Measurements from ENCODE around the gene BNC2.

BNC2 gene

DNA sequence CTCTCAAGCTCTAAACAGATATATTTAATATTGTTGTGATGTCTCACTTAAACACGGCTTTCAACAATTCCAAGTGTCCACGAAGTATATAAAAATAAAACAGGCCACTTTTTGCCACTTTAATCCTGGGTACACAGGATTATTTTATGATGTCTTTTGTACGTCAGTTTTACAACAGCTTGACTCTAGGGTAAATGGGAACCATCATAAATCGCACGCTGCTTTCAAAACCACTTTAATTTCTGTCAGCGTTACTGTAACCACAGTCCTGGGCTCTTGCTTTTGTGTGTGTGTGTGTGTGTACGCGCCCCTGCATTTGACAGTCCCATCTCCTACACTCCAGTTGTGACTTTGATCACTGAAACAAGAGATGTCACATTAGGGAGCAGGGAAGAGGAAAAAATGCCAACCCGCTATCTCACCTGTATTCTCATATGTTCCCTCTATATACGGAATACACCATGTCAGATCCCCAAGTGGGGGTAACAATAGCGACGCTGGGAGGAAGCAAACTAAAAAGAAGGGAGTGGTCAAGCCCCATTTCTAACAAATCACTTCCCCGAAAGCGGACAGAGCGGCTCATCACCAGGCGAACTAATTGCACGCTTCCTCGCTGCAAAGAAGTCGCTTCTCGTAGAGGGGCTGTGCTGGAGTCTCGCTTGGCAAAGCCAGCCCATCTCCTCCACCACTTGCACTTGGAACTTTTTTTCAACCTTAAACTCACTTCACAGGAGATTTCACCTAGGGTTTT, 1.2 kb downstream of the BNC2 start:
- no peak for DNase-seq

DNA sequence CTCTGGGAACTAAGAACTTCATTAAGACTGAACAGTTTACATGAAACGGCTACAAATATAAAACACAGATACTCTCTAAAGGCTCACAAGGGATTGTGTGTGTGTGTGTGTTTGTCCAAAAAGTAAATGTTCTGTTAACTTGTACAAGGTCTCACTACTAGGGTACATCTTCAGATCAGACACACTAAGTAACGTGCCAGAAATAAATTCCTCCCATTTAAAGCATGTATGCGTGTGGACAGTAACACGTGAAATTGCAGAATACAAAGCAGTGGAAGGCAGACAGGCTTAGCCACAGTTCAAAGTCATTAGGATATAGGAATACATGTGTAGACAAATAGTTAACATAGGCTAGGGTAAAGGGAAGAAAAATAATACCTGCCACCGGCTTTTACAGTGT, 1.8 kb downstream of the BNC2 start:
- no peak for DNase-seq

DNA sequence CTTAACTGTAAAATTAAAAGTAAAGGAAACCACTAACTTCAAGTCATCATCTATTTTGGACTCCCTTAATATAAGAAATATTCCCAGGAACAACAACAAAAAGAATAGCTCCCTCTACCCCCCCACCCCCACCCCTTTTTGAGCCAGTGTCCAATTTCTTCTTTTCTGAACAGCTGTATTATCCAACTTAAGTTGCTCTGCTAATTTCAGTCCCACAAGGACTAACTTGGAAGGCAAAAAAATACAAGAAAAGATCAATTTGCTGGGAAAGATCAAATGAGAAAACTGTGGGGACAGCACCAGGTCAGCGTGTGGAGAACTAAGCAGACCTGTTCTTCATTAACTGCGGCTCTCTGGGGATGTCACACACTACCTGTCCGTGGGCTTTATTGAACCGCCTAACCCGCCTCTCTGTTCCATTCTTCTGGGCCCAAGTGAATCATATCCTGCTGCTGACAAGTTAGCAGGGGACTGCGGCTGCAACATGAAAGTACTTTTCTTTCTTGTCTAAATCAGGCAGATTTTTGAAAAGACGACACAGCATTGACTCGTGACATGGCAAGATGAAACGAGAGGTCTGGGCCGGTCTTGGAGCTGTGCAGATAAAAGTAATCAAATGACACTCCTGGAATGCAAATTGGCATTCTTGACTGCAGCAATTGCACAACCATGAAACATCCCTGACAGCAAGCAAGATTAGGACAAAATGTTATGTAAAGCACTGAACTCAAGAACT, 2.7 kb downstream of the BNC2 start:
- no peak for DNase-seq

DNA sequence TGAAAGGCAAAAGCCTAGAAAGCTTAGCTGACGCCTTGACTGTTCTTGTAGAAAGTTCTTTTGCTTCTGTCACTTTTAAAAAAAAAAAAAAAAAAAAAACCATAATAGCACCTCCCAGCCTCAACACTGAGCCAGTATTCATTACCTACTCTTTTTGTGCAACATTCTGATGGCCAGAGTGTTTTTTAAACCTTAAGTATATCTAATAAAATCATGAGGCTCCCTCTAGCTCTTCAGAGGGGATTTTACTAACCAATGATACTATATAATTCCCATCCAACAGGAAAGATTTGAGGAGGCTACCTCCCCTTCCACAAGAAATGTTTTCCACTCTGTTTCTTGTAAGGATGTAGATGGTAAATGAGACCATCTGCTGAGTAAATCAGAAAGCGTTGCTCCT, 3.9 kb downstream of the BNC2 start:
- no peak for DNase-seq

DNA sequence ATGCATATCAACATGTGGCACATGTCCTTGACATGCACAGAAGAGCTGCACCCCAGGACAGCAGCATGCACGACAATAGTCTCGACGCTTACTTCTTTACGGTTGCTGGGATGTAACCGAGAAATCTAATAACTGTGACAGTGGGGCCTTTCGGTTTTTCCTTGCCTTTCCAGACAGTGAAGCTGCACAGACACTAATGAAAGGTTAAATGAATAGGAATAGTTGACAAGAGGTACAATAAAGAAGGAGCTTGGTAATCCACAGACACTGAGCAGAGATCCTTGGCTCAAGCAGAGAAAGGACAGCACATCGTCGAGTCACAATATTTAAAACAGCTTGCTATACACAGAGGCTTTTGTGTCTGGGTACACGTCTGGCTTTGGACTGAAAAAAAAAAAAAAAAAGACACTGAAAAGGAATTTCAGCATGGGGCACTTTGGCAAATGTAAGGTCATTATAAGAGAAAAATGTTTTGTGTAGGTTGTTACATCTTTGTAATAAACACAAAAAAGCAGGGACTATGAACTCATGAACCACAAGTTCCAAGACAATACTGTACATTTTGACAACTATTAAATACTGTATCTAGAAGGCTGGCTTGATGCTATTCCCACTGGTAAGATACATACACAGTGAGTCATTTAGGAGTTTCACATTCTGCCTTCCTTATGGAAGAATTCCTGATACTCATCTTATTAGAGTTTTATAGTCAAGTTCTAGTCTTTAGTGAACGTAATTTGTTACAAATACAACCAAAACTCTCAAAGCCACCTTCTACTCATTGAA, 5.6 kb downstream of the BNC2 start:
- no peak for DNase-seq

DNA sequence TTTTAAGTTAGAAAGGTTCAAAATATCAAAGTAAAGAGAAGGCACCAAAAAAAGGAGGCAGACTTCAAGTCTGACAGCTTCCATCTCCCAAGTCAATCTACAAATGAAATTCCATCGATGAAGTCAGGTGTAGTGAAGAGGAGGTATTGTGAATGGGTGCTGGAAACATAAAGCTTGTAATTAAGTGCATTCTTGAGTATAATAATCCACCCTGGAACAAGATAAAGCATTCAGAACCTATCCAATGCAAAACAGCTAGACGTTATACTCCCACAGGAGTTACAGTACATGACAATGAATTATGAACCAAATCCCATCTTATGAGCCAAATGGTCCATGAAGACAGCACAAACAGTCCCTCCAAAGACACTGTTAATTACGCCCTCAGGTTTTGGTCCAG, 22.3 kb downstream of the BNC2 start:
- no peak for DNase-seq

DNA sequence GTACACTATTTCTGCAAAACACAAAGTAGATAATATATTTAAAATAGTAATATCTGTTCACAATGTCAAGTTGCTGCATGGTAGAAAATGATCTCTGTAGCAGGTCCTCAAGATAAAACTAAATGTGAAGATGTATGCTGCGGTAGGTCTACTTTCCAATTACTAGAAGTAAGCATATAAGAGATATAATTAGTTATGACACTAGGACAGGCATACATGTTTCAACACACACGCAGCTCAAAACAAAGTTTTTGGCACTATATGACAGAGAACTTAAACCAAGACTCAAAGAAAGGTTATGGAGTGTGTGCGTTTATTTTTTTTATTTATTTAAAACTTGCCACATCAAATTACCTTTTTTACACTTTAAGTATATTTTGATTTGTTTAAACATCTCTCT, 23.5 kb downstream of the BNC2 start:
- no peak for DNase-seq

DNA sequence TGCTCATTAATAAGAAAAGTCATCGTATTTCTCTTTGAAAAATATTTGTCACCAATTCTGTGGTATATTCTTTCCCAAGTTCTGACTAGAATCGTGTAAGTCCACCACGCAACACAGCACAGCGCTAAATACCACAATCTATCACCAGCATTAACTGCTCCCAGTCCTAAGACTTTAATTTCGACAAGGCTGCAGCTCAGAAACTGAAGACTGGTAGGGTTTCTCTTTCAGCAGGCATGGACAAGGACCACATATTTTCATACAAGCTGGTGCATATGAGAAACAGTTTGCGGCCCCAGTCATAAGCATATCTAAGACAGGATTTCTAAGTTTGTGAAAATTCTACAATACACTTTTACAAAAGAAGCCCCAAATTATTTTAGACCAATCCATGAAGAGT, 24.1 kb downstream of the BNC2 start:
- DNase-seq = no peak

DNA sequence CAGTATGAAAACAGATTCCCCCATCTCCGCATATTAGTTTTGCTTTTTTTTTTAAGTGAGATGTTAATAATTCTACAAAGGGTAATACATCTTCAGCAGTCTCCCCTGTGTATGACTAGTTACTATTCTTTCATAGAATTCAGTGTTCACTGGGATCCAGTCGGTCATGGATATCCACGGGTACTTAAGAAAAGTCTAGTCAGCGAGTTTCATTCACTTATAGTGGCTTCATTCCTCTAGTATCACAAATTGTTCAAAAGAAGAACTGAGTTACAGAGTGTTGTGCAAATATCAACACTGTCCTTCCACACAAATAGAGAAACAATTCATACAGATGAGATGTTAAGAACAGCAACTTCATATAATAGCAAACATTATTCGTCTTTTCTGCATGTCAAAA, 35.7 kb downstream of the BNC2 start:
- DNase-seq = no peak

DNA sequence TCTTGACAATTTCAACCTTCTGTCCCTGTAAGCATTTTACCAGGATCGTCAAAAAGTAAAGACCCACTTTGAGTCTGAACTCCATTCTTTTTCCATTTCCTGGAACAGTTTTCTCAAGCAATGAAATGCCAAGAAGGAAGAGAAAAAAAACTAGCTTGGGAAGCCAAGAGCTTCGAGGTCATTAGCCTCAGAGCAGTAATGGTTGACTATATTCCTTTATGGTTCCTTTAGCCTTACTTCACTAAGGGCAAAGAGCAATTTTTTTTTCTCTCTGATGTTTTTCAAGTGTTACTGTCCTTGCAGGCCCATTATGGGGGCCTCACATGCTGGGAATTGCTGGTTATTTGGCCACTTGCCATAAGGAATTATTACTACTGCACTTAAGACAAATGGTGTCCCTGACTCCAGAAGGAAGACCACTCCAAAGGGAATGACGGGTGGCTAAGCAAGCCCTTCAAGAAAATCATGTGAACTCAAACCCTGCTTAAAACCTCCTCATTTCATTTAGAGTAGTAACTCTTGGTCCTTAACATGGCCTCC, 37.1 kb downstream of the BNC2 start:
- no peak for DNase-seq

DNA sequence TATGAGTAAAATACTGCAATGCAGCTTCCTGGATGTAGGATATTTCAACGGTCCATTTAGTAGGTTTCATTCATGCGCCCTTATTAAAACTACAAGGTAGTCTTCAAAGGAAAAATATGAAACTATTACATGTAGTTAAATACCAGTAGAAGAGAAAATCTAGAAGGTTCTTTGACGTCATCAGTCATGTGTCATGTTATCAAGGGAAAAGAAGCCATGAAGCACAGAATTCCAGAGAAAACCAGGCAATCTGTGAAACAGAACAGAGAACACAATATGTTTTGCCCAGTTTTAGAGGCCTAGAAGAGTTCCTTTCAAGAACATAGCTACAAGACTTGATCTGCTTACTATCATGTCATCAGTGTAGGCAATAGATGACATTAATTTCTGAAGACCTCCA, 38.4 kb downstream of the BNC2 start:
- DNase-seq = no peak

DNA sequence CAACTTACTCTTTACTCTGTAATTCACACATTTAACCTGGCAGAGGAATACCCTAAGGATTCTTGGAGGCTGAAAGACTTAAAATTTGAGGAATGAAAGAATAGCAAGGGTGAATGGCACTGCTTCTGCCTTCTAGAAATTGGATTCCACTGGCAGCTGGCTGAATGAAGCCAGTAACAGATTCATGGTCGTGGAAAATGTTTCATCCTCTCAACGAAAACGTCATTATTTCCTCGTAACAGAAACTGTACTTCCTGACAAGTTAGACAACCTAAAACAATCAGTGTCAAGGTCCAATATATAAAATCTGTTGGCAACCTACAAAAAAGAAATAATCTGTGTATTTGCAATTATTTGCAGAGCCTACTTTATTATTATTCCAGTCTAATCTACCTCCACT, 39.7 kb downstream of the BNC2 start:
- DNase-seq = no peak

DNA sequence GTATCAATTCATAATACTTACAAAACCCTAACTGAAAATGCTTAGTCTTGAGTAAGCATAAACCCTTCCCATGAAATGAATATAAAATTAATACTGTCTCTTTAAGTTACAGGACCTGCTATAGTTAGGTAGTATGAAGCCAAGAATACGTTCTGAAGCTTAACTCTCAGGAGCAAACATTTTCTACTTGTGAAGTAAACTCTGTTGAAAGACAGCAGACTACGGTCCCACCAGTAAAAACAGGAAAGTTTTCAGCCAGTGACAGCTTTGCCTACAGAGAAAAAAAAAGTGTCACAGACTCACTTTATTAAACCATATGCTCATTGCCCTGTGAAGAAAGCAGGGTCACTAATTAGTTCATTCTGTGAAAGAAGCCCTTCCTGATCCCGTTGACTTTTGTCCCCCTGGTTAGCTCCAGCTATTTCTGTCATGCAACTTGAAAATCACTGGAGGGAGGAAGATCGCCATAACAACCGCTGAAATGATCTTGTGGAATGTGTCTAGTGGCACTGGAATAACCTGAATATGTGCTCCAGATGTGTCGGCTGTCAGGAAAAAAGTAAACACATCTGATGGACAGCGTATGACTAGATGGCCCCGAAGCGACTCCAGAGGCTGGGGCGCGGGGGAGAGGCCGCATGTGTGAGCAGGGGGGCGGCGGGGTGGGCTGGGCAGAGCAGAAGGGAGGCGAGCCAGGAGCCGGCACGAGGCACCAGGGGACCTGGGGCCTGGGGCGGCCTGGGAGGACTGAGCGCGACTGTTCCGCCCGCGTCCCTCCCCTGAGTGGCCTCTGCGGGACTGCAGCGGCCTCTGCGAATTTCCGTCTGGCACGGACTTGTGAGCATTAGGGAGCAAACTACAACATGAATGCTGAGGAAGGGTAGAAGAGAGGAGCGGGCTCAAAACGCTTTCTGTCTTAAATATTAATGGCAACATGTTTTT, 41.9 kb downstream of the BNC2 start:
- DNase-seq = no peak

DNA sequence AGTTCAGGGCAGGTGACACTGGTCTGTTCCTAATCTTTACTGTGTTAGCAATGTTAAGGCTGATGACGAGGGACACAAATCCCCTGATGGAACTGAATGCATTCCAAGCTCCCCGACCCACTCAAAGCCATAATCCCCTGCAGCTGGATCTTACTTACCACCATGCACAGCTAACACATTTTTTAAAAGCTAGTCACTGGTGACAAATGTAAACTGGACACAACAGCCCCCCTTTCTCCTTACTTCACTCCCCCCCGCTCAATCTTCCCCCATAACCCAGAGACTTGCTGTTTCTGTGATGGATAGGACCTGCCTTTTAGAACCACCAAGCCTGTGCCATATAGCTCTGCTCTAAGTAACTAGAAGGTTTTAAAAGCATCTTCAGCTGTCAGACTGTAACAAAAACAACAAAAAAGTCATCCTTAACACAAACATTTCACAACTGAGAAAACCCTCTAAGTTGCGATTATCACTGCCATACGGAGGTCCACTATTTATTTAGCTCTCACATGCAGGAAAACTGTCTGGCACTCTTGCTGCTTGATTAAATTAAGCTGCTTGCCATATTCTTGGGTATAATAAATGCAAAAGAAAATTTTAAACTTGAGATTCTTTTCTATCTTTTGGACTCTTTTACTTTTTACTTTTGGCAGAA, 44.4 kb downstream of the BNC2 start:
- DNase-seq = no peak

DNA sequence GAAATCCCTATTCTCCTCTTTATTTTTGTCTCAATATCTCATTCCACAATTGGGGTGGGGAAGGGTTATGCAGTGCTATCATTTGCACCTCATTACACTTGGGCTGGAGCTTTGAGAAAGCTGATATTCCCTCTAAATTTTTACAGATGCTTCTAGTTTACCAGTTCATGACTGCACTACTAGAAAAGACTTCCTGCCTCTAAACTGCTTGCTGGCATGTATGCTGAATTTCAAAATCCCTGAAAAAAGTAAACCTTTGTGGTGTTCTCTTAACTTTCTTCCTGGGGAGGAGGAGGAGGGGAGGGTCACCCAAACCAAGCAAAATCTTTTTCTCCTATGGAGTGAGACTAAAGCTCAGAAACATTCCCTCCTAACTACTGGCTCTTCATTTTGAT, 45.1 kb downstream of the BNC2 start:
- no peak for DNase-seq

DNA sequence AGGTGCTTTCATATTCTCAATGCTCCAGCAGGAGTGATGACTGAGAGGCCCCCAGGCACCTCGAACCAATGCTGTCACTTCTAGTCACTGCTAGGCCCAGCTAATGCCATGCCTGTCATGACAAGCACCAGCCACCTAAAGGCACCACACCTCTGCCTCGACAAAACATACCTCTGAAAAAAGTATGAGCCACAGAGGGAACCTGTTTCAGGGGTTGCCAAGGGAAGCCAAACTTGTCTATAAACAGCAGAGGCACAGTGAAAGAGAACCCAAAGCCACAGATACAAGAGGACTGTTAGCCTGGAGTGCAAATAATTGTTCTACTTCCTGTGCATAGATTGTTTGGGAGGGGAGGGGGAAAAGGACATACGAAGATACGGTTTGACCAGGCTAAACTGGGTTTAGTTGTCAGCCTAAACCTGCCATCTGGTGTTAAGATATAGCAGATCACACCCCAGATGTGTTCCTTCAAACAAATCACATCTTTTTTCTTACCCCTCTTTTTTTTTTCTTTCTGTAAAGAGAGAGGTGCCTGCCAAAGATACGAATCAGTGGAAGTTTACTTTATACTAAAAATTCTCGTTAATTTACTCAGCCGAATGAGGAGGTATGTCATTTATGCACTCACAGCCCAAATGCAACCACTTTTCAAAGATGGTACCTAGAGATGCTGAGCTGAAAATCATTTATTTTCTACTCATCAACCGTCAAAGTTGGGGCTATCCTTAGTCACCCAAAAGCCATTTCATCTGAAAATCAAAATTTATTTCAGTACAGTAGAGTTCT, 45.7 kb downstream of the BNC2 start:
- no peak for DNase-seq

DNA sequence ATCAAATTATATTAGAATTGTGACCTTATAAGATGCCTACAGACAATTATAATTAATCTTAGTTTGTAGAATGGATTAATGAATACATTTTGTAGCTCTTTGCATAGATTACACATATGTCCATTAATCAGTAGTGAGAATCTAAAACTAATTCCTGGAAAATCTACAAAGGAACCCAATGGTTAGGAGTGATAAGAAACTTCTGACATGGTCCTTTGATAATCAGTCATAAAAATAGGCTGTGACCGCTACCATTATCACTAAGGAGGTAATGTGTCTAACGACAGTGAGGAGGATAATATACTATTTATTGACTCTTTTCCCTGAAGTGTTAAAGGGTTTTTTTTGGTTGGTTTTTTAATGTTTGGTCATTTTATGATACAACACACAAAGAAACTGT, 46.6 kb downstream of the BNC2 start:
- no peak for DNase-seq

DNA sequence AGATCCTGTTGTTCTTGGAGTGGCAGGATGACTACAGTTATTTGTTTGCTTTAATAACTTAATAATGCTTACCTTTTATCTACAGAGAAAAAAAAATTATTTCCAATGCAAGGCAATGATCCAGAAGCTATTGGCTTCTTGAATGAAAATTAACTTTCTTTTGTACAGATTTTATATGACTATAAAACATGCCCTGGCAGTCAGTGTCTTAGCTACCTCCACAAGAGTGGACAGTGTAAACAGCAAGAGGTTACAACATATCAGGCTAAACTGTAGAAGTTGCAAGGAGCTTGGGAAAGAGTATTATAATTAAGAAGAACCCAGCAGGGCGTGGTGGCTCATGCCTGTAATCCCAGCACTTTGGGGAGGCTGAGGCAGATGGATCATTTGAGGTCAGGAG, 49.1 kb downstream of the BNC2 start:
- DNase-seq = no peak

DNA sequence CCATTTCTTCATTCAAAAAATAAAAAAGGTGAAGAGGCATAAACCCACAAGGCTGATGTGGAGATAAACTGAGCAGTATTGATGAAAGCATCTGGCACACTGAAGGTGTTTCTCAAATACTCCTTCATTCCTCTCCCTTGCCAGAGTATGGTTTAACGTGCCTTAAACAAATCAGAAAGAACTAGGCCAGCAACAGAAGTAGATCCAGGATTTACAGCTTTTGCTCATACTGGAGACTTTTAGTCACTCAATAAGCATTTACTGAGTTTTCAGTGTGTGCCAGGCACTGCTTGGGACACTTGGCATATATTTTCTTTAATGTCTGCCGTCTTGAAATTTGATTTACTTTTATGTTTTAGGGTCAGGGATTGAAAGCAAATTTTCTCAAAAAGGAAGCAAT, 53.0 kb downstream of the BNC2 start:
- DNase-seq = no peak

DNA sequence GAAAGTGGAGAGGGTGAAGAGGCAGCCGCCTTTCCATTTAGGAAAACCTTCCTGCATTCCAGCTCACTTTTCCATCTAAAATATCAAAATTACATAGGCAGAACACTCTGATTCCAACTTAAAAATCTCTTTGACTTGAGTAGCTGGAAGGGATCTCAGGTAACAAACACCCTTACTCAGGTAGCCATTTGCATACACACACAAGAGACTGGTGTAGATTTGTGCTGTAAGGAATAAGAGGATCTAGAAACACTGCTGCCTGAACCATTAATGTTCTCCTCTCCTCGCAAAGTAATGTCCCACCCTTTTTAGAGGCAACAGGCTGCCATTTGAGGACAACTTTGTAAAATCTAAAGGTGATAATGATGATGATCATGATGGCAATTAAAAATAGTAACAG, 53.5 kb downstream of the BNC2 start:
- DNase-seq = no peak

DNA sequence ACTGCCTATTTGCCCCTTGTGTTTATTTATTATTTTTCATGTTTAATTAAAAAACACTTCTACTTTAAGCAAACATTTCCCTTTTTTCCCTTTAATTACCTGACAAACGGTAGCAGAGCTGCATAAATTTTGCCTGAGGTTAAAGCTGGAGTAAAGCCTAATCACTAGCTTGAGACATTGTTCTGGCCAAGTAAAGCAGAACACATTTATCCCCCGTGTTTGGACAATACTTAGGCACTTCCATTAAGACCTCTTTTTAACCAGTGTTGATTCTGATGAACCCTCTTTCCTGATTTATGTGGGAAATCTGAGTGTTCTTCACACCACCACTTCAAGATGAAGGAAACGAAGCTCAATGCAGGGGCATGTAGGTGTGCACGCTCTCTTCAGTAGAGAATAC, 54.5 kb downstream of the BNC2 start:
- no peak for DNase-seq
